HEK293T (cell line): ENCODE results near the gene FOXN4.

Experiments used
- CTCF ChIA-PET: fragments of 350-600 bp; formaldehyde crosslinking; extraction: SDS; loops from one replicate; lab custom pipeline; 2021; ENCODE audit warnings: antibody characterized with exemption, inconsistent platforms; lab: Yijun Ruan, JAX
- POLR2A ChIA-PET: fragments of 350-600 bp; formaldehyde crosslinking; extraction: SDS; loops from one replicate; lab custom pipeline; 2020; ENCODE audit warnings: antibody characterized with exemption, inconsistent platforms; lab: Yijun Ruan, JAX
- DNase-seq: peaks from one replicate; pipeline ENCODE4 v3.0.0; 2012; ENCODE audit warnings: mixed read lengths; ENCODE audit errors: extremely low spot score
- ARNT ChIP-seq: fragments of 450-650 bp; IDR thresholded peaks from 2 replicates; pipeline ENCODE4 v1.6.1; 2017; ENCODE audit warnings: mild to moderate bottlenecking
- BHLHE40 ChIP-seq: fragments of 450-650 bp; IDR thresholded peaks from 2 replicates; pipeline ENCODE4 v1.6.1; 2016; ENCODE audit warnings: mild to moderate bottlenecking, moderate library complexity, borderline replicate concordance
- CTBP1 ChIP-seq: fragments of 450-650 bp; IDR thresholded peaks from 2 replicates; pipeline ENCODE4 v1.6.1; 2016; ENCODE audit warnings: borderline replicate concordance
- ELF4 ChIP-seq: fragments of 450-650 bp; IDR thresholded peaks from 2 replicates; pipeline ENCODE4 v1.6.1; 2017; ENCODE audit warnings: antibody characterized with exemption
- FOXA1 ChIP-seq: fragments of 450-650 bp; IDR thresholded peaks from 2 replicates; pipeline ENCODE4 v1.6.1; 2016; ENCODE audit warnings: mild to moderate bottlenecking
- FOXK2 ChIP-seq: fragments of 450-650 bp; IDR thresholded peaks from 2 replicates; pipeline ENCODE4 v1.6.1; 2016; ENCODE audit warnings: mild to moderate bottlenecking
- FOXM1 ChIP-seq: fragments of 450-650 bp; IDR thresholded peaks from 2 replicates; pipeline ENCODE4 v1.6.1; 2017; ENCODE audit warnings: mild to moderate bottlenecking, borderline replicate concordance
- HDGF ChIP-seq: fragments of 450-650 bp; IDR thresholded peaks from 2 replicates; pipeline ENCODE4 v1.6.1; 2017; ENCODE audit warnings: antibody characterized with exemption, borderline replicate concordance
- L3MBTL2 ChIP-seq: fragments of 450-650 bp; conservative IDR thresholded peaks from 2 replicates; pipeline ENCODE4 v1.6.1; 2016; ENCODE audit warnings: mild to moderate bottlenecking
- LEF1 ChIP-seq: fragments of 450-650 bp; IDR thresholded peaks from 2 replicates; pipeline ENCODE4 v1.6.1; 2017; ENCODE audit warnings: mild to moderate bottlenecking, borderline replicate concordance
- NFRKB ChIP-seq: fragments of 450-650 bp; IDR thresholded peaks from 2 replicates; pipeline ENCODE4 v1.6.1; 2016; ENCODE audit warnings: mild to moderate bottlenecking, moderate library complexity
- PKNOX1 ChIP-seq: fragments of 450-650 bp; IDR thresholded peaks from 2 replicates; pipeline ENCODE4 v1.6.1; 2016
- SP1 ChIP-seq: fragments of 450-650 bp; IDR thresholded peaks from 2 replicates; pipeline ENCODE4 v1.6.1; 2017
- SUZ12 ChIP-seq: fragments of 450-650 bp; IDR thresholded peaks from 2 replicates; pipeline ENCODE4 v1.6.1; 2016; ENCODE audit warnings: mild to moderate bottlenecking
- TARDBP ChIP-seq: fragments of 450-650 bp; IDR thresholded peaks from 2 replicates; pipeline ENCODE4 v1.6.1; 2016
- ZNF384 ChIP-seq: fragments of 450-650 bp; IDR thresholded peaks from 2 replicates; pipeline ENCODE4 v1.6.1; 2016

FOXN4 gene

DNA sequence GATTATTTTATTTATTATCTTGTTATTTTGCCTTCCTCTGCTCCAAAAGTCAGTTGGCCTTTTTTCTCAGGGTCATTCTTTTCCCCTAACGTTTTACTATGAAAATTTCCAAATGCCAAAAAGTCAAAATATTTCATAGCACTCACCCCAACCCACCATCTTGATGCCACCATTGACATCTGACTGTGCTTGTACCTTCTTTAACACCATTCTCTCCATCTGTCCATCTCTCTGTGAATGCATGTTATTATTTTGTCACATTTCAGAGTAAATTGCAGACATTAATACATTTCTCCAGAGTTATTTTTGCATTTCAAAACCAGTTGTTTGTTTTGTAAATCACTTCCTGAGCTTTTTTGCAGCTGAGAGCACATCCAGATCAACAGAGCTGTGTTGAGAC, 38.6 kb downstream of the FOXN4 start:
- POLR2A ChIA-PET = no interaction called here
- DNase-seq = no peak
- no peak for TF ChIP-seq TARDBP
- no peak for TF ChIP-seq BHLHE40
- no peak for TF ChIP-seq FOXM1
- no peak for TF ChIP-seq LEF1
- no peak for TF ChIP-seq CTBP1
- TF ChIP-seq FOXA1 = no peak
- no peak for TF ChIP-seq ZNF384
- CTCF ChIA-PET = no interaction called here

- ChIA-PET CTCF (no interaction called here), POLR2A (no interaction called here)
- no peak for DNase-seq
- TF ChIP-seq PKNOX1 (no peak), BHLHE40 (no peak), SUZ12 (no peak), HDGF (no peak), LEF1 (no peak), FOXM1 (no peak), ZNF384 (no peak), L3MBTL2 (no peak), FOXA1 (no peak), TARDBP (no peak), NFRKB (no peak), SP1 (no peak), FOXK2 (no peak), ARNT (no peak), CTBP1 (no peak), ELF4 (no peak)
Observed at GRCh38 chr12:109269428-109269827, 39.7 kb downstream of the FOXN4 start.

DNA sequence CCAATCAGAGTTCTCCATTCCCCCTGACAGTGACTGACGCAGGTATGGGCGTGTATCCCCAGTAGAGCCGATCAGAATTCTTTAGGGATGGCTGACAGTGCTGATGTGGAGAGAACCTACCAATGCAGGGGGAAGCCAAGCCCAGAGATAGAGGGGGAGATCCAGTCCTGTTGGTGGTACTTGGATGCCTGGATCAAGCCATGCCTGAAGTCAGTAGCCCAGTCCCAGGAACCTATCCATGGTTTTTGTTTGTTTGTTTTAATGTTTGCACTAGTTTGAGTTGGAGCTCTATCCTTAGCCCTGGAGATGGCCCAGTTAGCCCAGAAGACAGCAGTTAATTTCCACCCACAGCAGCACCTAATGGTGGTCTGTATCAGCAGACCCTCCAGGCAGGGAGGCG, 40.2 kb downstream of the FOXN4 start:
- TF ChIP-seq ZNF384 (no peak), FOXA1 (no peak), HDGF (no peak), ARNT (no peak), NFRKB (no peak), SUZ12 (no peak), SP1 (no peak), FOXM1 (no peak), L3MBTL2 (no peak), LEF1 (no peak), ELF4 (no peak), CTBP1 (no peak), PKNOX1 (no peak), BHLHE40 (no peak)
- ChIA-PET POLR2A (no interaction called here), CTCF (interaction anchor here (1.5 kb wide), 1 partner anchor 120 kb away, joined by 6 read pairs; no protein-coding TSS in a partner anchor)

DNA sequence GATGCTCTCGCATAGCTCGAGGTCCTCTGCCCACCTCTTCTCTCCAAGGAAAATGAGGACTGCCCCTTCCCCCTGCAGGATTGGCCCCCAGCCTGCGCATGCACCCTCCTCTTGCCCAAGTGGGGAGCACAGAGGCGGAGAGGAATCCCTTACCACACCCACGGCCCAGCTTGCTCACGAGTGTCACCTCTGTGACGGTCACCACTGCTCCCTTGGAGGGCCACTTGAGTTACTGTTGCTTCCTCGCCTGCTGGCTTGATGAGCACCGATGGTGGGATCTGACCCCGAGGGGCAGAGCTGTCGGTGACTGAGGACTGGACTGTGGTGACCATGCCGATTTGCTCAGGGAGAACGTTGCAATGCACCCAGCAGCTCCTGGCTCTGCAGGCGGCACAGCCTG, 41.7 kb downstream of the FOXN4 start:
- ChIA-PET CTCF (interaction anchor here (1.3 to 1.5 kb wide), 2 partner anchors 118 to 122 kb away, joined by 6 read pairs; no protein-coding TSS in a partner anchor), POLR2A (no interaction called here)
- no peak for DNase-seq
- TF ChIP-seq FOXK2 (no peak), LEF1 (no peak), CTBP1 (no peak), NFRKB (no peak), FOXA1 (no peak), ELF4 (no peak), L3MBTL2 (no peak), SP1 (no peak), ZNF384 (no peak), TARDBP (no peak)

More for the DNA sequence above, 40.2 kb downstream of the FOXN4 start:
- no peak for DNase-seq

DNA sequence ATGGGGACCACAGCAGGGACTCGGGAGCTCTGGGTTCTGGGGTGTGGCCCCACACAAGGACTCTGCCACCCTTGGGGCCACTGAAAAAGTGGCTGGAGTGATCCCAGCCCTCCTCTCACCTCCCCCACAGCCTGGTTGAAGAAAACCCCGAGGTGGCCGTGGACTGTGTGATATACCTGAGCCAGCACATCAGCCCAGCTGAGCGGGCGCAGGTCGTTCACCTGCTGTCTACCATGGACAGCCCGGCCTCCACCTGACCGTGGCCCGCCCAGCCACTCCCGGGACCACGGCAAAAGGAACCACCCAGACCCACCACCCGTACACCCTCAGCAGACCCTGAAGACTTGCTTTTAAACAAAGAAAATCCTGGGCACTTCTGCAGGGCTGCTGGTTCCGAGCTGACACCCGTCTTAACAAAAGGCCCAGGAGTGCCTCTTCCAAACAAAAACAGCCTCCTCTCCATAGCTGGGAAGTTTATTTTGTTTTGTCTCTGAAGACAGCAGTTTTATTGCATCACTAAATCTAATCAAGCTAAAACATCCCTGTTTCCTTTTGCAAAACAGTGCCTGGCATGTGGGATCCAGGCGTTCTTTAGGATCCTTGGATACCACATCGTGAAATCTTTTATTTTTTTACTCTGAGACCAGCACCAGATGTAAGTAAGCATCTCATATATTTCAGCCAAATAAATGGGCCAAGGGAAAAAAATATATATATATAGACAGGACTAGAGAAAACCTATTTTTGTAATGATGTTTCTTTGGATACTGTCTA, 42.8 kb downstream of the FOXN4 start:
- TF ChIP-seq CTBP1 (no peak), ELF4 (no peak), FOXK2 (no peak), HDGF (no peak), BHLHE40 (no peak), L3MBTL2 (no peak), NFRKB (no peak), SUZ12 (no peak), ZNF384 (no peak)
- ChIA-PET POLR2A (no interaction called here), CTCF (no interaction called here)
- DNase-seq = no peak

DNA sequence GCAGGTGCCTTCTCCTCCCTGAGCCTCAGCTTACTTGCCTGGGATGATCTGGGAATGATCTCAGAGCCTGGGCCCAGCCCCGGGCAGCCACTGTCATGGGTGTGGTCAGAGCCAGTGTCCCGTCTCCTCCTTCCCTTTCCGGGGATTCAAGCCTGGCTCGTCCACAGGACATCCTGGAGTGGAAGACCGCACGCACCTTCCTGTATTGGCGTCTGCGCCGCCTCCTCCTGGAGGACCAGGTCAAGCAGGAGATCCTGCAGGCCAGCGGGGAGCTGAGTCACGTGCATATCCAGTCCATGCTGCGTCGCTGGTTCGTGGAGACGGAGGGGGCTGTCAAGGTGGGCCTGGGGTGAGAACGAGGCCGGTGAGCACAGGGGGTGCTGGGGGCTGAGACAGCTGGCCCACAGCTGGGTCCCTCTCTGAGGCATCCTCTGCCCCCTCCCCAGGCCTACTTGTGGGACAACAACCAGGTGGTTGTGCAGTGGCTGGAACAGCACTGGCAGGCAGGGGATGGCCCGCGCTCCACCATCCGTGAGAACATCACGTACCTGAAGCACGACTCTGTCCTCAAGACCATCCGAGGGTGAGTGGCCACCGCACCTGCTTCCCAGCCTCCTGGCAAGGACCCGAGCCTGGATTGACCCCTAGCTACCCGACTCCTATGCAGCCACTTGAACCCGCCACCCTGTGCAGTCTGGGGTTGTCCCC, 44.0 kb downstream of the FOXN4 start:
- DNase-seq = no peak
- ChIA-PET CTCF (interaction anchor here (1.3 kb wide), 1 partner anchor 126 kb away, joined by 3 read pairs; no protein-coding TSS in a partner anchor), POLR2A (no interaction called here)
- TF ChIP-seq L3MBTL2 (no peak), FOXA1 (no peak), FOXK2 (no peak), HDGF (no peak), PKNOX1 (no peak), SUZ12 (no peak), FOXM1 (no peak), BHLHE40 (no peak), TARDBP (no peak), NFRKB (no peak), SP1 (no peak), LEF1 (no peak), ELF4 (no peak), CTBP1 (no peak), ZNF384 (no peak), ARNT (no peak)
